CD4-positive, alpha-beta T cell treated with Interleukin-1 beta for 1 hour (primary cell): Measurements from ENCODE around the gene UPB1.

Source experiments
- DNase-seq, 2 donors: peaks; one replicate each; pipeline ENCODE4 v3.0.0-alpha.2; 2020 to 2022

Gene UPB1

GRCh38 chr22:24536089-24536488 lies 41.0 kb downstream of the UPB1 start:
- DNase-seq: no peak

GRCh38 chr22:24540470-24540869 lies 45.3 kb downstream of the UPB1 start:
- no peak for DNase-seq

- no peak for DNase-seq
Observed at GRCh38 chr22:24541681-24542515, 46.8 kb downstream of the UPB1 start.

- DNase-seq: no peak
Observed at GRCh38 chr22:24542641-24543040, 47.5 kb downstream of the UPB1 start.

- DNase-seq: no peak
Observed at GRCh38 chr22:24543185-24543601, 48.1 kb downstream of the UPB1 start.

- DNase-seq: no peak
Observed at GRCh38 chr22:24543679-24544243, 48.6 kb downstream of the UPB1 start.

GRCh38 chr22:24548812-24549211 lies 53.7 kb downstream of the UPB1 start:
- no peak for DNase-seq

GRCh38 chr22:24550028-24550901 lies 55.1 kb downstream of the UPB1 start:
- DNase-seq: peak in 1 of 2 donors; percentile 35

- DNase-seq: no peak
Observed at GRCh38 chr22:24550902-24551435, 55.8 kb downstream of the UPB1 start.

- peak in 1 of 2 donors; percentile 27 for DNase-seq
Observed at GRCh38 chr22:24552503-24553286, 57.6 kb downstream of the UPB1 start.

- peak in 1 of 2 donors; percentile 1 for DNase-seq
Observed at GRCh38 chr22:24553597-24554312, 58.6 kb downstream of the UPB1 start.

- DNase-seq: peak in 1 of 2 donors; percentile 26
Observed at GRCh38 chr22:24554313-24555164, 59.4 kb downstream of the UPB1 start, which contains the start of gene GUCD1. GUCD1 (minus strand) TSS chr22:24555138; CDS start chr22:24554991, 147 bp downstream.

- peak; percentile 99 to 100 for DNase-seq
Observed at GRCh38 chr22:24555165-24556039, 60.3 kb downstream of the UPB1 start, which contains the start of gene SNRPD3. SNRPD3 (plus strand) TSS chr22:24555999; CDS start chr22:24557675, 1,676 bp downstream.

GRCh38 chr22:24559471-24559870 lies 64.3 kb downstream of the UPB1 start:
- DNase-seq: no peak

- no peak for DNase-seq
Observed at GRCh38 chr22:24563246-24563645, 68.1 kb downstream of the UPB1 start.

GRCh38 chr22:24564376-24565058 lies 69.4 kb downstream of the UPB1 start:
- no peak for DNase-seq

GRCh38 chr22:24565077-24565476 lies 69.9 kb downstream of the UPB1 start:
- no peak for DNase-seq

- no peak for DNase-seq
Observed at GRCh38 chr22:24566899-24567511, 71.9 kb downstream of the UPB1 start.
